HCT116 (cell line): ENCODE data around the gene LY6G6D. TPM values are rescaled to one million over a fixed set of nuclear protein-coding genes. Genes with fewer than 3 reads are reported as not detected.

Experiments used
- ATAC-seq: fragments of 200-7000 bp; cut with Tn5 transposase; 2 replicates; pipeline ENCODE4 v1.9.1; 2020; ENCODE audit warnings: mild to moderate bottlenecking, moderate library complexity
- BruUV-seq: library from RNA; stranded (reverse); fragments of 400-500 nt; replicated peaks from 2 replicates; lab custom pipeline; 2021; lab: Mats Ljungman, UMichigan
- CTCF ChIA-PET: fragments of 300-600 bp; sonication (Branson Sonifier 250); formaldehyde crosslinking; loops from one replicate; lab custom pipeline; 2021; ENCODE audit warnings: antibody characterized with exemption; lab: Charles Lee
- POLR2A ChIA-PET: fragments of 300-600, 350-600 bp; sonication (Branson Sonifier 250); formaldehyde crosslinking; loops from one replicate; lab custom pipeline; 2021; ENCODE audit warnings: antibody characterized with exemption; lab: Charles Lee
- RAD21 ChIA-PET, 2 experiments: fragments of 300-600 bp; sonication (Branson Sonifier 250); formaldehyde crosslinking; loops; one replicate each; lab custom pipeline; 2023; ENCODE audit warnings: low total read pairs in 2 of 2; ENCODE audit not compliant: uncharacterized antibody in 2 of 2, unreplicated experiment in 2 of 2, low non-redundant PET in 1 of 2; lab: Charles Lee
- DNase-seq: peaks from one replicate; pipeline ENCODE4 v3.0.0-alpha.2; 2010; ENCODE audit warnings: low read depth, low spot score
- H2AFZ ChIP-seq: fragments of 200-600 bp; shearing (Covaris generic), sonication (generic); 2 replicates; pipeline ENCODE4 v1.6.1; 2017; ENCODE audit warnings: low read depth, mixed run types, mixed read lengths, antibody characterized with exemption, low read length; ENCODE audit not compliant: poor library complexity, severe bottlenecking
- H3K27ac ChIP-seq: 2 replicates; pipeline ENCODE4 v1.5.1; 2012; ENCODE audit warnings: low read depth, low read length
- H3K27me3 ChIP-seq: fragments of 200-600 bp; sonication (generic); 2 replicates; pipeline ENCODE4 v1.6.1; 2016; ENCODE audit warnings: mixed run types, low read length, mixed read lengths; ENCODE audit not compliant: insufficient read depth
- H3K36me3 ChIP-seq, 2 experiments: fragments of 200-500 bp in 1 of 2; fragments of 200-600 bp in 1 of 2; sonication (Bioruptor generic) in 1 of 2; sonication (generic) in 1 of 2; 2 replicates each; pipeline versions ENCODE4 v1.5.1 to v1.6.1; 2014 to 2016; ENCODE audit warnings: low read length in 2 of 2, inconsistent platforms in 1 of 2, mixed read lengths in 1 of 2, mixed run types in 1 of 2; ENCODE audit not compliant: insufficient read depth in 2 of 2, control insufficient read depth in 1 of 2
- H3K4me1 ChIP-seq, 2 experiments: fragments of 200-600 bp in 1 of 2; sonication (generic) in 1 of 2; 2 replicates each; pipeline versions ENCODE4 v1.5.1 to v1.6.1; 2012 to 2017; ENCODE audit warnings: low read length in 2 of 2, inconsistent platforms in 1 of 2, mild to moderate bottlenecking in 1 of 2, mixed read lengths in 1 of 2, mixed run types in 1 of 2, moderate library complexity in 1 of 2; ENCODE audit not compliant: insufficient read depth in 2 of 2, control insufficient read depth in 1 of 2
- H3K4me2 ChIP-seq: fragments of 200-600 bp; sonication (generic); 2 replicates; pipeline ENCODE4 v1.6.1; 2017; ENCODE audit warnings: mixed run types, low read length, mixed read lengths
- H3K4me3 ChIP-seq, 2 experiments: fragments of 200-600 bp in 1 of 2; sonication (generic) in 1 of 2; replicated peaks in 1 of 2; 2 replicates each; pipeline ENCODE4 v1.5.1; 2011 to 2016; ENCODE audit warnings: low read length in 2 of 2, control low read depth in 1 of 2, low read depth in 1 of 2, mild to moderate bottlenecking in 1 of 2, mixed read lengths in 1 of 2, mixed run types in 1 of 2
- H3K79me2 ChIP-seq: fragments of 200-600 bp; sonication (generic); 2 replicates; pipeline ENCODE4 v1.6.1; 2017; ENCODE audit warnings: mild to moderate bottlenecking, mixed run types, low read length, moderate library complexity, mixed read lengths; ENCODE audit not compliant: insufficient read depth
- H3K9ac ChIP-seq: fragments of 200-600 bp; sonication (generic); 2 replicates; pipeline ENCODE4 v1.6.1; 2016; ENCODE audit warnings: low read length, mixed read lengths
- H3K9me2 ChIP-seq: fragments of 200-600 bp; sonication (generic), shearing (Covaris generic); 2 replicates; pipeline ENCODE4 v1.6.1; 2017; ENCODE audit warnings: mixed run types, mild to moderate bottlenecking, moderate library complexity; ENCODE audit not compliant: insufficient read depth
- H3K9me3 ChIP-seq, 2 experiments: fragments of 200-500 bp in 1 of 2; fragments of 200-600 bp in 1 of 2; sonication (Bioruptor generic) in 1 of 2; sonication (generic) in 1 of 2; 2 replicates each; pipeline ENCODE4 v1.6.1; 2014 to 2017; ENCODE audit warnings: low read length in 2 of 2, mixed read lengths in 2 of 2, inconsistent platforms in 1 of 2, low read depth in 1 of 2, mild to moderate bottlenecking in 1 of 2, mixed run types in 1 of 2, moderate library complexity in 1 of 2; ENCODE audit not compliant: control insufficient read depth in 1 of 2, insufficient read depth in 1 of 2
- H4K20me1 ChIP-seq: fragments of 200-600 bp; sonication (generic), shearing (Covaris generic); 2 replicates; pipeline ENCODE4 v1.6.1; 2017; ENCODE audit warnings: mixed run types, mild to moderate bottlenecking, moderate library complexity; ENCODE audit not compliant: insufficient read depth
- CBX3 ChIP-seq: IDR thresholded peaks from 2 replicates; pipeline ENCODE4 v1.6.1; 2012; ENCODE audit warnings: low read depth
- EGR1 ChIP-seq: IDR thresholded peaks from 2 replicates; pipeline ENCODE4 v1.6.1; 2012; ENCODE audit warnings: low read depth
- ELF1 ChIP-seq: IDR thresholded peaks from 2 replicates; pipeline ENCODE4 v1.6.1; 2012; ENCODE audit warnings: low read depth, borderline replicate concordance
- EZH2 ChIP-seq: fragments of 200-600 bp; sonication (generic); IDR thresholded peaks from 2 replicates; pipeline ENCODE4 v1.6.1; 2017; ENCODE audit warnings: antibody characterized with exemption, mixed run types
- EZH2phosphoT487 ChIP-seq: fragments of 200-600 bp; IDR thresholded peaks from 2 replicates; pipeline ENCODE4 v1.6.1; 2018; ENCODE audit warnings: antibody characterized with exemption, borderline replicate concordance
- JUND ChIP-seq: IDR thresholded peaks from 2 replicates; pipeline ENCODE4 v1.6.1; 2012
- POLR2A ChIP-seq: IDR thresholded peaks from 2 replicates; pipeline ENCODE4 v1.7.0; 2011; ENCODE audit warnings: borderline replicate concordance; ENCODE audit not compliant: insufficient read depth, insufficient read length; ENCODE audit errors: extremely low read depth
- POLR2AphosphoS5 ChIP-seq: IDR thresholded peaks from 2 replicates; pipeline ENCODE4 v1.6.1; 2011; ENCODE audit warnings: mild to moderate bottlenecking, low read depth, low read length, moderate library complexity
- RAD21 ChIP-seq: IDR thresholded peaks from 2 replicates; pipeline ENCODE4 v1.6.1; 2012; ENCODE audit warnings: low read depth, mild to moderate bottlenecking
- SP1 ChIP-seq: IDR thresholded peaks from 2 replicates; pipeline ENCODE4 v1.6.1; 2012; ENCODE audit warnings: low read depth
- SRF ChIP-seq: IDR thresholded peaks from 2 replicates; pipeline ENCODE4 v1.6.1; 2012; ENCODE audit warnings: low read depth
- TCF7L2 ChIP-seq: IDR thresholded peaks from 2 replicates; pipeline ENCODE4 v1.7.0; 2011; ENCODE audit warnings: borderline replicate concordance, inconsistent platforms; ENCODE audit not compliant: insufficient read depth, insufficient read length; ENCODE audit errors: extremely low read depth
- YY1 ChIP-seq: IDR thresholded peaks from 2 replicates; pipeline ENCODE4 v1.6.1; 2011; ENCODE audit warnings: low read length, low read depth, moderate library complexity, mild to moderate bottlenecking; ENCODE audit not compliant: insufficient replicate concordance; ENCODE audit errors: extremely low read depth
- ZFX ChIP-seq: fragments of 450-650 bp; IDR thresholded peaks from 2 replicates; pipeline ENCODE4 v1.6.1; 2017
- intact Hi-C: fragments of 100-400 bp; cut with micrococcal nuclease; formaldehyde crosslinking; loops from 2 replicates; pipeline ENCODE4 v1.10.0; 2022
- total RNA-seq: library from RNA; stranded (reverse); gene quantifications from one replicate; pipeline ENCODE4 v1.2.1, GENCODE V29; 2021; ENCODE audit not compliant: unreplicated experiment
- TF ChIP-seq, protein P1 (sequence below): IDR thresholded peaks from 2 replicates; pipeline ENCODE4 v1.6.1; 2012
- TF ChIP-seq, protein P2 (sequence below), 3 experiments: fragments of 200-600 bp in 1 of 3; sonication (generic) in 1 of 3; IDR thresholded peaks in 2 of 3; conservative IDR thresholded peaks in 1 of 3; 2 replicates each; pipeline ENCODE4 v1.5.1; 2012 to 2017; ENCODE audit warnings: low read depth in 2 of 3, low read length in 2 of 3, antibody characterized with exemption in 1 of 3, borderline replicate concordance in 1 of 3, control low read depth in 1 of 3, mild to moderate bottlenecking in 1 of 3, mixed read lengths in 1 of 3, mixed run types in 1 of 3, moderate library complexity in 1 of 3; ENCODE audit not compliant: insufficient read depth in 1 of 3
- TF ChIP-seq, protein P3 (sequence below): IDR thresholded peaks from 2 replicates; pipeline ENCODE4 v1.6.1; 2012
- TF ChIP-seq, protein P4 (sequence below): IDR thresholded peaks from 2 replicates; pipeline ENCODE4 v1.6.1; 2012; ENCODE audit warnings: low read depth
- TF ChIP-seq, protein P5 (sequence below): IDR thresholded peaks from 2 replicates; pipeline ENCODE4 v1.6.1; 2011; ENCODE audit warnings: mild to moderate bottlenecking, low read length, moderate library complexity; ENCODE audit not compliant: insufficient replicate concordance; ENCODE audit errors: extremely low read depth

The LY6G6D gene
- total RNA-seq, 1 experiment from 2014 or later, result not detected

DNA sequence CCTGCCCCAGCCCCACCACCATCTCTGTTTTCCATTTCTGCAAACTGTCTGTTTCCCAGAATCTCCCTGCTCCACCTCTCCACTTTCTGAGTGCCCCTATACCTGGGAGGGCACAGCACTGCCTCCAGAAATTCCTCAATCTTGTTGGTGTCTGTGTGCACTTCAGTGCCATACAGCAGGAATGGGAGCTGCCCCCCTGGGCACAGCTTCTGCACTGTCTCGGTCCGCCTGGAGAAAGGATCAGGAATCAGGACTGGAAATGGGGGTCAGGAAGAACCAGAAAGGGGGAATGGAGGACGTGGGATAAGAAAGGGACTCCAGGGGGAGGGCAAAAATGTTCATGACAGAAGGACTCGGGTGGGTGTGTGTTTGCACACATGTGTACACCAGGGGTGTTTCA is 18.6 kb downstream of the LY6G6D start:
- Histone ChIP-seq H3K4me2 (peak overlapping the region; percentile 83), H3K27ac (peak overlapping the region; percentile 95), H3K9me3 (no peaks in the 10 kb centered on the region)
- no peak for ATAC-seq
- TF ChIP-seq ZFX (no peak), RAD21 (no peak), EGR1 (no peak), SP1 (no peak), SRF (no peak), YY1 (no peak), EZH2 (no peak), JUND (no peak), EZH2phosphoT487 (no peak), POLR2A (no peak), CBX3 (no peak), TCF7L2 (no peak), POLR2AphosphoS5 (no peak), ELF1 (no peak)
- TF ChIP-seq, protein P1, sequence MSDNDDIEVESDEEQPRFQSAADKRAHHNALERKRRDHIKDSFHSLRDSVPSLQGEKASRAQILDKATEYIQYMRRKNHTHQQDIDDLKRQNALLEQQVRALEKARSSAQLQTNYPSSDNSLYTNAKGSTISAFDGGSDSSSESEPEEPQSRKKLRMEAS, result no peak
- TF ChIP-seq, protein P2, sequence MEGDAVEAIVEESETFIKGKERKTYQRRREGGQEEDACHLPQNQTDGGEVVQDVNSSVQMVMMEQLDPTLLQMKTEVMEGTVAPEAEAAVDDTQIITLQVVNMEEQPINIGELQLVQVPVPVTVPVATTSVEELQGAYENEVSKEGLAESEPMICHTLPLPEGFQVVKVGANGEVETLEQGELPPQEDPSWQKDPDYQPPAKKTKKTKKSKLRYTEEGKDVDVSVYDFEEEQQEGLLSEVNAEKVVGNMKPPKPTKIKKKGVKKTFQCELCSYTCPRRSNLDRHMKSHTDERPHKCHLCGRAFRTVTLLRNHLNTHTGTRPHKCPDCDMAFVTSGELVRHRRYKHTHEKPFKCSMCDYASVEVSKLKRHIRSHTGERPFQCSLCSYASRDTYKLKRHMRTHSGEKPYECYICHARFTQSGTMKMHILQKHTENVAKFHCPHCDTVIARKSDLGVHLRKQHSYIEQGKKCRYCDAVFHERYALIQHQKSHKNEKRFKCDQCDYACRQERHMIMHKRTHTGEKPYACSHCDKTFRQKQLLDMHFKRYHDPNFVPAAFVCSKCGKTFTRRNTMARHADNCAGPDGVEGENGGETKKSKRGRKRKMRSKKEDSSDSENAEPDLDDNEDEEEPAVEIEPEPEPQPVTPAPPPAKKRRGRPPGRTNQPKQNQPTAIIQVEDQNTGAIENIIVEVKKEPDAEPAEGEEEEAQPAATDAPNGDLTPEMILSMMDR (IDR thresholded peaks at IDR 0.05 in 2 of 3, conservative IDR thresholded peaks at IDR 0.05 in 1 of 3; ENCODE audit: borderline replicate concordance in 1 of 3, insufficient read depth in 1 of 3, low read depth in 2 of 3, low read length in 2 of 3), result no peak
- TF ChIP-seq, protein P3, sequence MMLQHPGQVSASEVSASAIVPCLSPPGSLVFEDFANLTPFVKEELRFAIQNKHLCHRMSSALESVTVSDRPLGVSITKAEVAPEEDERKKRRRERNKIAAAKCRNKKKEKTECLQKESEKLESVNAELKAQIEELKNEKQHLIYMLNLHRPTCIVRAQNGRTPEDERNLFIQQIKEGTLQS, result no peak
- TF ChIP-seq, protein P4, sequence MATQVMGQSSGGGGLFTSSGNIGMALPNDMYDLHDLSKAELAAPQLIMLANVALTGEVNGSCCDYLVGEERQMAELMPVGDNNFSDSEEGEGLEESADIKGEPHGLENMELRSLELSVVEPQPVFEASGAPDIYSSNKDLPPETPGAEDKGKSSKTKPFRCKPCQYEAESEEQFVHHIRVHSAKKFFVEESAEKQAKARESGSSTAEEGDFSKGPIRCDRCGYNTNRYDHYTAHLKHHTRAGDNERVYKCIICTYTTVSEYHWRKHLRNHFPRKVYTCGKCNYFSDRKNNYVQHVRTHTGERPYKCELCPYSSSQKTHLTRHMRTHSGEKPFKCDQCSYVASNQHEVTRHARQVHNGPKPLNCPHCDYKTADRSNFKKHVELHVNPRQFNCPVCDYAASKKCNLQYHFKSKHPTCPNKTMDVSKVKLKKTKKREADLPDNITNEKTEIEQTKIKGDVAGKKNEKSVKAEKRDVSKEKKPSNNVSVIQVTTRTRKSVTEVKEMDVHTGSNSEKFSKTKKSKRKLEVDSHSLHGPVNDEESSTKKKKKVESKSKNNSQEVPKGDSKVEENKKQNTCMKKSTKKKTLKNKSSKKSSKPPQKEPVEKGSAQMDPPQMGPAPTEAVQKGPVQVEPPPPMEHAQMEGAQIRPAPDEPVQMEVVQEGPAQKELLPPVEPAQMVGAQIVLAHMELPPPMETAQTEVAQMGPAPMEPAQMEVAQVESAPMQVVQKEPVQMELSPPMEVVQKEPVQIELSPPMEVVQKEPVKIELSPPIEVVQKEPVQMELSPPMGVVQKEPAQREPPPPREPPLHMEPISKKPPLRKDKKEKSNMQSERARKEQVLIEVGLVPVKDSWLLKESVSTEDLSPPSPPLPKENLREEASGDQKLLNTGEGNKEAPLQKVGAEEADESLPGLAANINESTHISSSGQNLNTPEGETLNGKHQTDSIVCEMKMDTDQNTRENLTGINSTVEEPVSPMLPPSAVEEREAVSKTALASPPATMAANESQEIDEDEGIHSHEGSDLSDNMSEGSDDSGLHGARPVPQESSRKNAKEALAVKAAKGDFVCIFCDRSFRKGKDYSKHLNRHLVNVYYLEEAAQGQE, result no peak
- TF ChIP-seq, protein P5, sequence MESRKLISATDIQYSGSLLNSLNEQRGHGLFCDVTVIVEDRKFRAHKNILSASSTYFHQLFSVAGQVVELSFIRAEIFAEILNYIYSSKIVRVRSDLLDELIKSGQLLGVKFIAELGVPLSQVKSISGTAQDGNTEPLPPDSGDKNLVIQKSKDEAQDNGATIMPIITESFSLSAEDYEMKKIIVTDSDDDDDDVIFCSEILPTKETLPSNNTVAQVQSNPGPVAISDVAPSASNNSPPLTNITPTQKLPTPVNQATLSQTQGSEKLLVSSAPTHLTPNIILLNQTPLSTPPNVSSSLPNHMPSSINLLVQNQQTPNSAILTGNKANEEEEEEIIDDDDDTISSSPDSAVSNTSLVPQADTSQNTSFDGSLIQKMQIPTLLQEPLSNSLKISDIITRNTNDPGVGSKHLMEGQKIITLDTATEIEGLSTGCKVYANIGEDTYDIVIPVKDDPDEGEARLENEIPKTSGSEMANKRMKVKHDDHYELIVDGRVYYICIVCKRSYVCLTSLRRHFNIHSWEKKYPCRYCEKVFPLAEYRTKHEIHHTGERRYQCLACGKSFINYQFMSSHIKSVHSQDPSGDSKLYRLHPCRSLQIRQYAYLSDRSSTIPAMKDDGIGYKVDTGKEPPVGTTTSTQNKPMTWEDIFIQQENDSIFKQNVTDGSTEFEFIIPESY, result no peak
- TF ChIP-seq, all 23 proteins: peak for 0
- H3K4me1 ChIP-seq, result peaks cover 34 to 61% of the 10 kb centered on the region in 2 experiments
- DNase-seq, result no peak
- no peaks in the 10 kb centered on the region for H3K27me3 ChIP-seq
- ChIA-PET POLR2A (no interaction called here), CTCF (interaction anchor here (1.5 kb wide), 1 partner anchor 58 kb away, joined by 3 read pairs; no protein-coding TSS in a partner anchor), RAD21 (no interaction called here)
- intact Hi-C loops, result no loop called here
- no TSS peak for BruUV-seq
- no peaks in the 10 kb centered on the region for H3K9me2 ChIP-seq
- no peak overlapping the region for H3K9ac ChIP-seq
- H4K20me1 ChIP-seq, result no peaks in the 10 kb centered on the region; the same call in 1 of the 2 replicates
- peaks cover 25 to 31% of the 10 kb centered on the region in 2 experiments for H3K36me3 ChIP-seq
- H3K4me3 ChIP-seq, result no peak overlapping the region
- peaks cover 46% of the 10 kb centered on the region for H3K79me2 ChIP-seq
- H2AFZ ChIP-seq, result no peak overlapping the region
